GM13976 (cell line): ENCODE results near the gene ZNF839.

Source experiments
- DNase-seq: peaks from one replicate; pipeline ENCODE4 v3.0.0; 2012; ENCODE audit warnings: low spot score
- in situ Hi-C: fragments of 300-500 bp; cut with MboI; formaldehyde crosslinking; loops from one replicate; pipeline ENCODE4 v1.12.0; 2022; ENCODE audit warnings: low sequenced_read_pairs, mixed read lengths, inconsistent platforms; ENCODE audit not compliant: unreplicated experiment
- TF ChIP-seq, protein P1 (sequence below): IDR thresholded peaks from 2 replicates; pipeline ENCODE4 v1.5.1; 2012; ENCODE audit warnings: borderline replicate concordance, mild to moderate bottlenecking; ENCODE audit not compliant: insufficient read depth; ENCODE audit errors: extremely low read depth, missing control alignments, control extremely low read depth

ZNF839 gene

DNA sequence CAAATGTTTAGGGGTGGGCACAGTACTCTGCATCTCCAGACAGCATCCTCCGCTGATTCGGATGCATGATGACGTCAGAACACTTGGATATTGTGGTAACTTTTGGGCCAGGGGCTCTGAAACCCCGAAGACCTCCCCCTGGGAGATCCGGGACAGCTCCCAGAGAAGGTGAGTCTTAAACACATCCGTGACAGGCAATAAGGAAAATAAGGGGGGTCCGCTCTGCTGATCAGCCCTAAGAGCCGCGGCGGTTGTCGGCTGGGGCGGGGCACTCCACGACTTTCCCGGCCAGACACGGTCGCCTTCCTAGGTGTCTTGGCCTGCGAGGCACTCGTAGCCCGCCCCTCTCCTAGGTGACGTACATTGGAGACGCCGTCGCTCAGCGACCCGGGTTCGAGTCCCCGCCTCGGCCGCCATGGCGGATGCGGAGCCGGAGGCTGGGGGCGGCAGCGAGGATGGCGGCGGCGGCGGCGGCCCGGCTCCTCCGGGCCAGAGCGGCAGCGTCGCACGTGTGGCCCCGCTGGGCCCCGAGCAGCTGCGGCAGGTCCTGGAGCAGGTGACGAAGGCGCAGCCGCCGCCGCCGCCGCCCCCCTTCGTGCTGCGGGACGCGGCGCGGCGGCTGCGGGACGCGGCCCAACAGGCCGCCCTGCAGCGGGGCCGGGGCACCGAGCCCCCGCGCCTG lies at the start of gene ZNF839:
Gene ZNF839 (plus strand): TSS at position 396 of the 682 bp plus-strand sequence. CDS start 20 bp downstream, at position 416.
- TF ChIP-seq, protein P1, sequence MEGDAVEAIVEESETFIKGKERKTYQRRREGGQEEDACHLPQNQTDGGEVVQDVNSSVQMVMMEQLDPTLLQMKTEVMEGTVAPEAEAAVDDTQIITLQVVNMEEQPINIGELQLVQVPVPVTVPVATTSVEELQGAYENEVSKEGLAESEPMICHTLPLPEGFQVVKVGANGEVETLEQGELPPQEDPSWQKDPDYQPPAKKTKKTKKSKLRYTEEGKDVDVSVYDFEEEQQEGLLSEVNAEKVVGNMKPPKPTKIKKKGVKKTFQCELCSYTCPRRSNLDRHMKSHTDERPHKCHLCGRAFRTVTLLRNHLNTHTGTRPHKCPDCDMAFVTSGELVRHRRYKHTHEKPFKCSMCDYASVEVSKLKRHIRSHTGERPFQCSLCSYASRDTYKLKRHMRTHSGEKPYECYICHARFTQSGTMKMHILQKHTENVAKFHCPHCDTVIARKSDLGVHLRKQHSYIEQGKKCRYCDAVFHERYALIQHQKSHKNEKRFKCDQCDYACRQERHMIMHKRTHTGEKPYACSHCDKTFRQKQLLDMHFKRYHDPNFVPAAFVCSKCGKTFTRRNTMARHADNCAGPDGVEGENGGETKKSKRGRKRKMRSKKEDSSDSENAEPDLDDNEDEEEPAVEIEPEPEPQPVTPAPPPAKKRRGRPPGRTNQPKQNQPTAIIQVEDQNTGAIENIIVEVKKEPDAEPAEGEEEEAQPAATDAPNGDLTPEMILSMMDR = no peak
- in situ Hi-C loops = loop anchor here (5.0 to 10.0 kb wide), 2 partner anchors 265 to 357 kb away; partner anchors contain the start of gene DYNC1H1
- DNase-seq = peak; percentile 95

DNA sequence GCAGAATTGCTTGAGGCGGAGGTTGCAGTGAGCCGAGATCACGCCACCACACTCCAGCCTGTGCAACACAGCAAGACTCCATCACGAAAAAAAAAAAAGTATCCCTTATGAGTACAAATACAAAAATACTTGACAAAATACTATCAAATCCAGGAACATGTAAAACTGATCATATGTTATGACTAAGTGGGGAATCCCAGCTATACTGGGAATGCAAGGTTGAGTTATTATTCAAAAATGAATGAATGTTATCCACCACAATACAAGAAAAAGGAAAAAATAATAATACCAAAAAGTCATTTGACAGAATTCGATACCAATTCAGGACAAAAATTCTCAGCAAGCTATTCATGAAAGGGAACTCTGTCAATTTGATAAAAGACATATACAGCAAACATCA lies 47.2 kb upstream of the ZNF839 start:
- TF ChIP-seq, protein P1 = no peak
- in situ Hi-C loops = no loop called here
- DNase-seq = no peak

DNA sequence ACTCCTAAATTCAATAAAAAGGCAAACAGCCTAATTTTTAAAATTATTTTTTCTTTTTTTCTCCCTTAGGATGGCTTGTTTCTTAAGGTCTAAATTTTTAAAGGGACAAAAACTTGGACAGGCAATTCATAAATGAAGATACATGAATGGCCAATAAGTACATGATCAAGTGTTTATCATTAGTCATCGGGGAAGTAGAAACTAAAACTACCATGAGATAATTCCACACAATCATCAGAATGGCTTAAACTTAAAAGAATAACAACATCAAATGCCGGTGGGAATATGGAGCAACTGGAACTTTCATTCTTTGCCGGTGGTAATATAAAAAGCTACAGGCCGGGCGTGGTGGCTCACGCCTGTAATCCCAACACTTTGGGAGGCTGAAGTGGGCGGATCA lies 43.7 kb upstream of the ZNF839 start:
- no peak for DNase-seq
- TF ChIP-seq, protein P1 = no peak
- in situ Hi-C loops = no loop called here

DNA sequence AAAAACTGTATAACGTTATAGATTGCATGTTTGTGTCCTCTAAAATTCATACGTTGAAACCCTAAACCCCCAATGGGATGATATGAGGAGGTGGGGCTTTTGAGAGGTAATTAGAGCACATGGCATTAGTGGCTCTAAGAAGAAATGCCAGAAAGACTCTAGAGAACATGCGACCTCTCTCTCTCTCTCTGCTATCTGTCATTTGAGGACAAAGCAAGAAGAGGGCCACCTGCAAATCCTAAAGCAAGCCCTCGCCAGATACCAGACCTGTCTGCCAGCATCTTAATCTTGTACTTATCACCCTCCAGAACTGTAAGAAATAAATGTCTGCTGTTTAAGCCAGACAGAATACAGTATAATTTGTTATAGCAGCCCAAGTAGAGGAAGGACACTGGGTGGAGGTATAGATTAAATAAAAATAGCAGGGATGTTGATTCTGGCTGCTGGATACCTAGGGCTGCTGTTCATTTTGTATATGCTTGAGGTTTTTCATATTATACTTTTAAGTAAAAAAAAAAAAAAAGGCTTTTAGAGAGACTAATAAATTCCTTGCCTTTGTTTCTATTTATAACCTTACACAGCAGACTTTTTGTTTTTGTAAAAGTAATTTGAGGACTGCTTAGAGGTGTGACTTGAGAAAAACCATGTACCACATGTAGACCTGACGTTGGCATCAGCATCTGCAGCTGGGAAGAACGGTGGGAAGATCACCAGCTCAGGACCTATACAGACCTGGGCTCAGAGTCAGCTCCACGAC lies 41.5 kb upstream of the ZNF839 start:
- TF ChIP-seq, protein P1 = no peak
- DNase-seq = no peak
- in situ Hi-C loops = no loop called here

DNA sequence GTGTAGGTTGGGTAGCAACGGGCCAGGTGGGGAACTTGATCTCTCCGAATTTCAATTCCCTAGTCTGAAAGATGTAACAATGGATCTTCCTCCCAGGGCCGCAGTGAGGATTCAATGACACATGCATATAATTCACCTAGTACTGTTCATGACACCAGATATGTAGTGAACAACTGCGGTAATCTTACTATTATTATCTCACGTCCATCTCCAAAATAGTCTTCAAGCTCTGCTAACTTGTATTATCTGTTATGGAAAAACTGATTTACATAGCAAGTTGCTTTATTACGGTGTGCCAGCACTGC lies 41.0 kb upstream of the ZNF839 start:
- TF ChIP-seq, protein P1 = no peak

DNA sequence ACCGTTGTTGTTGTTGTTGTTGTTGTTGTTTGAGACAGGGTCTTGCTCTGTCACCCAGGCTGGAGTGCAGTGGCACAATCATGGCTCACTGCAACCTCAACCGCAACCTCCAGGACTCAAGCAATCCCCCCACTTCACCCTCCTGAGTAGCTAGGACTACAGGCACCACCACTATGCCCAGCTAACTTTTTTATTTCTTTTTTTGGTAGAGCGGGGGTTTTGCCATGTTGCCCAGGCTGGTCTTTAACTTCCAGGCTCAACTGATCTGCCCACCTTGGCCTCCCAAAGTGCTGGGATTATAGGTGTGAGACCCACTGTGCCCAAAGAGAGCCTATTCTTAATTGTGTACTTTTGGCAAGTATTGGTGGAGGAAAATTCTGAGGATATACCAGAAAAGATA lies 40.3 kb upstream of the ZNF839 start:
- no peak for DNase-seq
- TF ChIP-seq, protein P1 = no peak
- in situ Hi-C loops = no loop called here

More for the DNA sequence above, 41.0 kb upstream of the ZNF839 start:
- no peak for DNase-seq
- in situ Hi-C loops = no loop called here
